Activated CD4-positive, alpha-beta memory T cell treated with anti-CD3 and anti-CD28 coated beads, Interleukin-2, amount 10 ng/mL, durations not matched to agents 7 days and 5 days (primary cell): ENCODE data around the gene ANXA3. TPM values are rescaled to one million over a fixed set of nuclear protein-coding genes. Genes with fewer than 3 reads are reported as not detected.

Experiments
- CTCF ChIA-PET: fragments of 350-600 bp; sonication (Branson Sonifier 250); formaldehyde crosslinking; loops from one replicate; lab custom pipeline; 2021; ENCODE audit warnings: antibody characterized with exemption, inconsistent platforms; lab: Charles Lee
- POLR2A ChIA-PET: fragments of 350-600 bp; sonication (Branson Sonifier 250); formaldehyde crosslinking; loops from one replicate; lab custom pipeline; 2021; ENCODE audit warnings: antibody characterized with exemption; lab: Charles Lee
- DNase-seq: peaks from one replicate; pipeline ENCODE4 v3.0.0-alpha.2; 2020
- H3K27ac Mint-ChIP-seq: one replicate; pipeline ENCODE4 v1.8.0; 2021; ENCODE audit warnings: mild to moderate bottlenecking, mixed read lengths
- H3K27me3 Mint-ChIP-seq: one replicate; pipeline ENCODE4 v1.8.0; 2021; ENCODE audit warnings: mixed read lengths
- H3K36me3 Mint-ChIP-seq: one replicate; pipeline ENCODE4 v1.8.0; 2021; ENCODE audit warnings: low read depth, mixed read lengths
- H3K4me1 Mint-ChIP-seq: one replicate; pipeline ENCODE4 v1.8.0; 2021; ENCODE audit warnings: mixed read lengths
- H3K4me3 Mint-ChIP-seq: one replicate; pipeline ENCODE4 v1.8.0; 2021; ENCODE audit warnings: mild to moderate bottlenecking, mixed read lengths
- H3K9me3 Mint-ChIP-seq: one replicate; pipeline ENCODE4 v1.8.0; 2021; ENCODE audit warnings: mixed read lengths
- total RNA-seq, 2 experiments: library from RNA; stranded (reverse); gene quantifications; one replicate each; pipeline ENCODE4 v1.2.3, GENCODE V29; 2021

Gene ANXA3
- total RNA-seq, 2 experiments from 2014 or later: 0.38 TPM

DNA sequence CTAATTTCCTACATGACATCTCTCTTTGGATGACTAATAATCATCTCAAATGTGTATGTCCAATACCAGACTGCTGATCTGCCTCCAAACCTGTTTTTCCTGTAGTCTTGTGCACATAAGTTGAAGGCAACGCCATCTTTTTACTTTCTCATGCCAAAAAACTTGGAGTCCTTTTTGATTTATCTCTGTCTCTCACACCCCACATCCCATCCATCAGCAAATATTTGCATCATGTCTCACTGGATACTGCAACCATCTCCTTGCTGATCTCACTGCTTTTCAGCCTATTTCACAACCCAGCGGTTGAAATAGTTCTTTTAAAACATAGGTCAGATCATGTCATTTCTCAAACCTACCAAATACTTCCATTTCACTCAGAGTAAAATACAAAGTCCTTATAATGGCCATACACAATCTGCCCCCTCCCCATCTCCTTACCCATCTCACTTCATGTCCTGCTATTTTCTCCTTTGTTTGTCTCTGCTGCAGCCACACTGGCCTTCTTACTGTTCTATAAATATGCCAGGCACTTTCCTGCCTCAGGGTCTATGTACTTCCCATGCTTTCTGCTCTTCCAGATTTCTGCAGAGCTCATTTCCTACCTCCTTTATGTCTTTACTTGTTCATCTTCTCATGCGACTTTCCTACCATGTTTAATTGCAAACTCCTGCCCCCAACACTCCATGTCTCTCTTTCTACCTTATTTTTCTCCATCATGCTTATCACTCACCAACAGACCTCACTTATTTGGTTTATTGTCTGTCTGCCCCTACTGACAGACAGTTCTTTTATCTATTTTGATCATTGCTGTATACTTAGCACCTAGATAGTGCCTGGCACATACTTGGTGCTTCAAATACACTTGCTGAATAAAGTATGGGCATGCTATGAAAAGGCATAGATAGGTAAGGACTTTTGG, 98.8 kb downstream of the ANXA3 start:
- H3K9me3 Mint-ChIP-seq: no peaks in the 10 kb centered on the region
- peaks cover 16% of the 10 kb centered on the region for H3K27me3 Mint-ChIP-seq
- H3K36me3 Mint-ChIP-seq: no peaks in the 10 kb centered on the region
- no peak for DNase-seq
- ChIA-PET CTCF (no interaction called here), POLR2A (no interaction called here)
- H3K4me1 Mint-ChIP-seq: no peaks in the 10 kb centered on the region
- H3K4me3 Mint-ChIP-seq: no peak overlapping the region
- no peak overlapping the region for H3K27ac Mint-ChIP-seq

DNA sequence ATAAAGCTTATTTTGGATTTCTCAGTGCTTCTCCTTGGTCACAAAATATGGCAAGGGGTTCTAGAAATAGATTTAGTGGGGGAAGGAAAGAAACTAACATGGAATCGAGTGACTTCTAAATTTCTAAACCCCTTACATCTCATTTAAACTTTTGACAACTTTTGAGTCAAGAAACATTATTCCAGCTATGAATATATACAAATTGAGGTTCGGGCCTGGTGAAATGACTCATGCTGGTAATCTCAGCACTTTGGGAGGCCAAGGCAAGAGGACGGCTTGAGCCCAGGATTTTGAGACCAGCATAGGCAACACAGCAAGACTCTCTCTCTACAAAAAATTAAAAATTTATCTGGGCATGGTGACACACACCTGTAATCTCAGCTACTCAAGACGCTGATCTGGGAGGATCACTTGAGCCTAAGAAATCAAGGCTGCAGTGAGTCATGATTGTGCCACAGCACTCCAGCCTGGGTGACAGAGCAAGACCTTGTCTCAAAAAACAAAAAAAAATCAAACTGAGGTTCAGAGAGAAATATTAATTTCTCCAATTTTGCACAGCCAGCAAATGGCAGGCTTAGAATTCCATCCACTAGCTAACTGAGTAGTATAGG, 99.8 kb downstream of the ANXA3 start:
- DNase-seq: no peak
- no peak overlapping the region for H3K27ac Mint-ChIP-seq
- H3K27me3 Mint-ChIP-seq: peaks cover 17% of the 10 kb centered on the region
- peaks cover 5% of the 10 kb centered on the region for H3K4me1 Mint-ChIP-seq
- H3K36me3 Mint-ChIP-seq: no peaks in the 10 kb centered on the region
- ChIA-PET POLR2A (interaction anchor here (0.7 kb wide), 1 partner anchor 125 kb away, joined by 4 read pairs; no protein-coding TSS in a partner anchor), CTCF (interaction anchor here (1.0 kb wide), 1 partner anchor 11 kb away, joined by 3 read pairs; no protein-coding TSS in a partner anchor)
- H3K4me3 Mint-ChIP-seq: no peak overlapping the region
- H3K9me3 Mint-ChIP-seq: no peaks in the 10 kb centered on the region

DNA sequence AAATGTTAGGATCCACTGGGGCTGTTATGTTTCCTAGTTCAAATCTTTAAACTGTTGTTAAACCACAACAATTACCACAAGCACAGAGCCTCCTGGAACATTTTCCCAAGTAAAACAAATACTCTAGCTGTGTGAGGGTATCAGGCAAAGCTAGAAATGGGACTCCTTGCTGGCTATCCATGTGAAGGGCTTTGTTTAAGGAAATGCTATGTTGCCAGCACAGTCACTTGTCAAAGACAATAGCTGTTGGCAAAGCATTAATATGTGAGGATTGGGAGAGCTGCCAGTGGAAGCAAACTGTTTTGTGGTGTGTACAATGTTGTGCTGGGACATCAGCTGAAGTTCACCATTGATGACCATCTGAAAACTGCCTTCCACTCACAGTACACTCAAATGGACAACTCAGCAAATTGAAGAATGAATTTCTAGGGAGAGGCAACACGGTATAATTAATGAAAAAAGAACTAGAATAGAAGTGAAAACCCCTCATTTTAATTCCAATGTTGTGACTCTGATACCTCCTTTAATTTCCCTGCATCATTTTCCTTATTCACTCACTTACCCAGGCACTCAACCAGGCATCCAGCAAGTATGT, 100.8 kb downstream of the ANXA3 start:
- Mint-ChIP-seq H3K36me3 (no peaks in the 10 kb centered on the region), H3K9me3 (no peaks in the 10 kb centered on the region), H3K4me3 (no peak overlapping the region), H3K4me1 (peaks cover 14% of the 10 kb centered on the region), H3K27me3 (peaks cover 16% of the 10 kb centered on the region), H3K27ac (no peak overlapping the region)
- no peak for DNase-seq
- POLR2A ChIA-PET: interaction anchor here (0.5 kb wide), 1 partner anchor 199 kb away, joined by 3 read pairs; no protein-coding TSS in a partner anchor
- CTCF ChIA-PET: interaction anchor here (1.0 kb wide), 1 partner anchor 10 kb away, joined by 3 read pairs; no protein-coding TSS in a partner anchor

DNA sequence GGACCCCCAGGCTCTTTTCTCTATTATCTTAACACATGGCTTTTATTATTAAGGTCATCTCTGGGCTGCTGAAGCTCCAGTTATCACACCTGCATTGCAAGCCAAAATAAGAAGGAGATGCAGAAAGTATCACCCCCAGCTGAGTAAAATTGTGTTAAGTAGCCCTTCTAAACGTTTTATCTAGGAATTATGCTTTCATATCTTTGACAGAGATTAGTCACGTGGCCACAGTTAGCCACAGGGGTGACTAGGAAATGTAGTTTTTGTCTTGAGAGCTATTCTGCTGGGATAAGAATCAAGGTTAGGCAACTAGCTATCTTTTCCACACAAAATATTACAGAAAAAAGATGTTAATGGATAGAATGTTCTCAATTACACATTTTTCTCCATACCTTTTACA, 102.1 kb downstream of the ANXA3 start:
- DNase-seq: no peak
- no peaks in the 10 kb centered on the region for H3K36me3 Mint-ChIP-seq
- CTCF ChIA-PET: interaction anchor here (1.3 kb wide), 1 partner anchor 15 kb away, joined by 3 read pairs; no protein-coding TSS in a partner anchor
- no peaks in the 10 kb centered on the region for H3K9me3 Mint-ChIP-seq
- POLR2A ChIA-PET: no interaction called here
- H3K27ac Mint-ChIP-seq: no peak overlapping the region
- H3K4me3 Mint-ChIP-seq: no peak overlapping the region
- peaks cover 16% of the 10 kb centered on the region for H3K27me3 Mint-ChIP-seq
- peaks cover 26% of the 10 kb centered on the region for H3K4me1 Mint-ChIP-seq

DNA sequence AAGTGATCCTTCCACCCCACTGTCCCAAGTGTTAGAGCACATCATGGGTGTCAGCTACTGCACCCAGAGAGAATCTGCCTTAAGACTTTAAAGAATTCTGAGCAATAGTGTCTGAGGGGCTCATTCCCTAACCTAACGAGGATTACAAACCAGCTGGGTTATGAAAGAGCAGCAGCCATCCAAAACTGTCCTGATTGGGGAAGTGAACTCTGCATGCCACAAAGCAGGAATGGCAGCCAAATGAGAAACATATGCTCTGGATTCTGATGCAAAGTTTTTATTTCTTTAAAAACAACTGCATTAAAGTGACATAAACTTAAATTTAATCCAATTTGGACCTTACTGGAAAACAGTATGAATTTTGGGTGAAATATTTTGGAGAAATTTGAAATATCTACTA, 103.2 kb downstream of the ANXA3 start:
- no peak for DNase-seq
- Mint-ChIP-seq H3K27me3 (peaks cover 14% of the 10 kb centered on the region), H3K36me3 (no peaks in the 10 kb centered on the region), H3K4me3 (no peak overlapping the region), H3K9me3 (no peaks in the 10 kb centered on the region), H3K4me1 (peaks cover 33% of the 10 kb centered on the region), H3K27ac (no peak overlapping the region)
- ChIA-PET POLR2A (no interaction called here), CTCF (interaction anchor here (1.3 kb wide), 1 partner anchor 14 kb away, joined by 3 read pairs; no protein-coding TSS in a partner anchor)

DNA sequence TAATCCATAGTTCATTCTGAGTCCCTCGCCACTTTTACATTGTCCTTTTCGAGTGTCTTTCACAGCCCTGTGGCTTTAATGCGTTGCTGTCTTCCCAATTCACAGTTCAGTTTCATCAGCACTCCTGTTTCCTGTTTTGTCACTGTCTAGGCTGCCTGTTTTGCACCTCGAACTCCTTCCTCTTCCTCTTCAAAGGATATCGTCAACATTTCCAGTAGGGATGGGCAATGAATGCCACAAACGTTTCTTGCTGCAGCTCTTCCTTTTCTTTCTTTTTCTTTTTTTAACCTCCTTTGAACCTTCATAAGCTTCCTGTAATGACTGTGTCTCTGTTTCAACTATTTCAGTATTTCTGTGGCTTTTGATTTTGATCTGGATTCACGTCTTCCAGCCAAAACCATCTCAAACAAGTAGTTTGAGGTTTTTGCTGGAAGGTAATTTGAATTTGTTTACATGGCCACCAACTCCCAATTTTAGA, 105.4 kb downstream of the ANXA3 start:
- Mint-ChIP-seq H3K4me1 (peaks cover 42% of the 10 kb centered on the region), H3K27me3 (peaks cover 4% of the 10 kb centered on the region), H3K9me3 (no peaks in the 10 kb centered on the region), H3K4me3 (peak overlapping the region; percentile 53), H3K36me3 (no peaks in the 10 kb centered on the region), H3K27ac (peak overlapping the region; percentile 78)
- CTCF ChIA-PET: interaction anchor here (3.4 kb wide), 1 partner anchor 12 kb away, joined by 19 read pairs; no protein-coding TSS in a partner anchor
- peak; percentile 24 for DNase-seq
- POLR2A ChIA-PET: interaction anchor here (1.0 kb wide), 1 partner anchor 11 kb away, joined by 3 read pairs; no protein-coding TSS in a partner anchor

DNA sequence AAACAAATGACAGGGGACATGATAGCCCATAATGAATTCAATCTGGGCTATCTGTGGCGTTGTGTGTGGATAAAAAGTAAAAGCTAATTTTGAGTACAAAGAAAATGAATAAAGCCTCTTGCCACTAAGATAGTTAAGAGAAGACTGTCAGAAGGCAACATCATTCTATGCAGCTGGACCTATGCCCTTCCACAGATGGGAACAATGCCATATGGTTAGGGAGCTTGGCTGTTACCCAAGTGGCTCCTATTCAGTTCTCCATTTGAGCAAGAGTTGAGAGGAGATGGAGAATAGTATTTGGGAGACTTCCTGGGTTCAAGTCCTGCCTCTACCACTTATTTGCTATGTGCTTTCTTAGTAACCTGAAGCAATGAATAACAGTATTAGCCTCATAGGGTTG, 107.7 kb downstream of the ANXA3 start:
- CTCF ChIA-PET: interaction anchor here (1.3 to 3.4 kb wide), 2 partner anchors 15 to 177 kb away, joined by 3 to 19 read pairs; no protein-coding TSS in a partner anchor
- H3K4me1 Mint-ChIP-seq: peaks cover 63% of the 10 kb centered on the region
- no peak overlapping the region for H3K4me3 Mint-ChIP-seq
- no peak for DNase-seq
- peaks cover 8% of the 10 kb centered on the region for H3K27me3 Mint-ChIP-seq
- H3K9me3 Mint-ChIP-seq: no peaks in the 10 kb centered on the region
- H3K27ac Mint-ChIP-seq: no peak overlapping the region
- no peaks in the 10 kb centered on the region for H3K36me3 Mint-ChIP-seq
- POLR2A ChIA-PET: no interaction called here

DNA sequence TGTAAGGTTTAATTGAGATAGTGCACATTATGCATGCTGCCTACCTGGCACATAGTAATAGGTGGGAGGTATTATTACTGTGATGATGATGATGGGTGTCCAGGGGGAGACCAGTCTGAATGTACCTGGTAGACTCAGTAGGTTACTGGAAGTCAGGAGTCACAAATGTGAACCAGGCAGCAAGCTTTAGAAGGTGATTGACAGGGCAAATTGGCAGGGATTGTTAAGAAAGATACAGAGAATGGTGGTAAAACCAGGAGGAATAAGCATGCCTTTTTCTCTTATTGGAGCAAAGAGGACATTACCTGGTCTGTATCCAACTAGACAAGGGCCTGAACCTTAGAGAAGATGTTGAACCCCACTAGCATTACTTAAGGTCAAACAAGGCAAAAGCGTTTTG, 108.1 kb downstream of the ANXA3 start:
- Mint-ChIP-seq H3K27ac (no peak overlapping the region), H3K9me3 (no peaks in the 10 kb centered on the region), H3K4me1 (peaks cover 66% of the 10 kb centered on the region), H3K36me3 (no peaks in the 10 kb centered on the region), H3K4me3 (no peak overlapping the region), H3K27me3 (peaks cover 8% of the 10 kb centered on the region)
- POLR2A ChIA-PET: no interaction called here
- no peak for DNase-seq
- CTCF ChIA-PET: no interaction called here

Other genes with a start within 250 kb of the ANXA3 start
- 10 to 100 TPM; 15.6 to 15.8 TPM for gene BMP2K, start 224.6 kb downstream of the ANXA3 start, total RNA-seq